GM19025 (cell line): Measurements from ENCODE around the gene TSC22D1.
A peak's percentile ranks its signal among the peaks of the same experiment; 100 is the strongest.
"Not testable (repeated sequence)": the region's sequence is repeated elsewhere in the genome, so short reads cannot be mapped to it uniquely, and the experiment has no call there.

Experiments
- ATAC-seq: cut with Tn5 transposase; IDR thresholded peaks from one replicate; pipeline ENCODE4 v1.9.1; 2021; ENCODE audit warnings: mild to moderate bottlenecking, low read depth, moderate library complexity; ENCODE audit not compliant: unreplicated experiment

Gene TSC22D1

GRCh38 chr13:44575741-44576350 is at the start of gene TSC22D1:
Gene TSC22D1 (minus strand): TSS chr13:44576330. CDS start chr13:44576074, 256 bp downstream.
- no peak for ATAC-seq

- ATAC-seq = no peak
Measured at GRCh38 chr13:44622708-44623107, 46.6 kb upstream of the TSC22D1 start.

GRCh38 chr13:44622261-44622660 is 46.1 kb upstream of the TSC22D1 start:
- ATAC-seq = no peak

- no peak for ATAC-seq
Measured at GRCh38 chr13:44620057-44620456, 43.9 kb upstream of the TSC22D1 start.

GRCh38 chr13:44619651-44620050 is 43.5 kb upstream of the TSC22D1 start:
- no peak for ATAC-seq

GRCh38 chr13:44618326-44618725 is 42.2 kb upstream of the TSC22D1 start:
- no peak for ATAC-seq

GRCh38 chr13:44617648-44618047 is 41.5 kb upstream of the TSC22D1 start:
- no peak for ATAC-seq

- no peak for ATAC-seq
Measured at GRCh38 chr13:44609137-44609536, 33.0 kb upstream of the TSC22D1 start.

GRCh38 chr13:44605721-44606120 is 29.6 kb upstream of the TSC22D1 start:
- no peak for ATAC-seq

GRCh38 chr13:44605275-44605674 is 29.1 kb upstream of the TSC22D1 start:
- ATAC-seq = no peak

GRCh38 chr13:44601586-44601985 is 25.5 kb upstream of the TSC22D1 start:
- ATAC-seq = no peak

GRCh38 chr13:44593861-44594592 is 17.9 kb upstream of the TSC22D1 start:
- ATAC-seq = not testable (repeated sequence)

- ATAC-seq = no peak
Measured at GRCh38 chr13:44592216-44592847, 16.2 kb upstream of the TSC22D1 start.

- ATAC-seq = no peak
Measured at GRCh38 chr13:44591316-44591715, 15.2 kb upstream of the TSC22D1 start.

GRCh38 chr13:44583137-44583536 is 7.0 kb upstream of the TSC22D1 start:
- no peak for ATAC-seq

- no peak for ATAC-seq
Measured at GRCh38 chr13:44578067-44578400, 1.9 kb upstream of the TSC22D1 start.

GRCh38 chr13:44577236-44578066 is 1.3 kb upstream of the TSC22D1 start:
- peak; percentile 61 for ATAC-seq

GRCh38 chr13:44576351-44577235 is 463 bp upstream of the TSC22D1 start:
- peak; percentile 14 for ATAC-seq

GRCh38 chr13:44575035-44575434 is 1.1 kb downstream of the TSC22D1 start:
- ATAC-seq = no peak

GRCh38 chr13:44574466-44574855 is 1.7 kb downstream of the TSC22D1 start:
- ATAC-seq = no peak
